ENCODE results near the gene SYNE4.
"Not testable (repeated sequence)": the region's sequence is repeated elsewhere in the genome, so short reads cannot be mapped to it uniquely, and the experiment has no call there.

The SYNE4 gene

GRCh38 chr19:35988824-35989223 lies 19.8 kb downstream of the SYNE4 start:
- no peak for DNase-seq

GRCh38 chr19:35987571-35987896 lies 21.1 kb downstream of the SYNE4 start:
- DNase-seq = no peak

GRCh38 chr19:35986664-35987570 lies 21.7 kb downstream of the SYNE4 start:
- DNase-seq = peak; percentile 67

GRCh38 chr19:35986111-35986510 lies 22.5 kb downstream of the SYNE4 start:
- DNase-seq = no peak

- DNase-seq = no peak
Measured at GRCh38 chr19:35983177-35983576, 25.4 kb downstream of the SYNE4 start.

GRCh38 chr19:35980997-35981396 lies 27.6 kb downstream of the SYNE4 start:
- not testable (repeated sequence) for DNase-seq

- DNase-seq = no peak
Measured at GRCh38 chr19:35978832-35979365, 29.7 kb downstream of the SYNE4 start.

GRCh38 chr19:35978271-35978670 lies 30.3 kb downstream of the SYNE4 start:
- DNase-seq = no peak

- DNase-seq = peak; percentile 69
Measured at GRCh38 chr19:35977446-35978222, 31.0 kb downstream of the SYNE4 start.

- DNase-seq = peak; percentile 37
Measured at GRCh38 chr19:35975608-35976214, 32.9 kb downstream of the SYNE4 start.

- DNase-seq = no peak
Measured at GRCh38 chr19:35973487-35973886, 35.1 kb downstream of the SYNE4 start.

GRCh38 chr19:35966771-35967170 lies 41.8 kb downstream of the SYNE4 start:
- no peak for DNase-seq

GRCh38 chr19:35963514-35963913 lies 45.1 kb downstream of the SYNE4 start:
- DNase-seq = peak; percentile 33

GRCh38 chr19:35960432-35960972 lies 48.1 kb downstream of the SYNE4 start:
- no peak for DNase-seq

GRCh38 chr19:35959968-35960320 lies 48.7 kb downstream of the SYNE4 start:
- DNase-seq = no peak

GRCh38 chr19:35959040-35959967 lies 49.3 kb downstream of the SYNE4 start:
- no peak for DNase-seq

- DNase-seq = no peak
Measured at GRCh38 chr19:35958660-35959039, 50.0 kb downstream of the SYNE4 start.

GRCh38 chr19:35957411-35957810 lies 51.2 kb downstream of the SYNE4 start:
- not testable (repeated sequence) for DNase-seq

- no peak for DNase-seq
Measured at GRCh38 chr19:35955881-35956634, 52.6 kb downstream of the SYNE4 start.

Measured in RPMI8226 (cell line).